GM12874 (cell line): Measurements from ENCODE around the gene KRT1.

Experiments
- CTCF ChIP-seq: IDR thresholded peaks from 2 replicates; pipeline ENCODE4 v1.5.1; 2011; ENCODE audit warnings: low read depth, mild to moderate bottlenecking, control low read depth, low read length, moderate library complexity; ENCODE audit not compliant: insufficient read depth

Gene KRT1

GRCh38 chr12:52680363-52680762 is at the start of gene KRT1:
Gene KRT1, minus strand, starts transcription at chr12:52680407. Its CDS starts 59 bp downstream, at chr12:52680348.
- TF ChIP-seq CTCF = no peak

- TF ChIP-seq CTCF = no peak
Observed at GRCh38 chr12:52729147-52729546, 48.9 kb upstream of the KRT1 start.

- no peak for TF ChIP-seq CTCF
Observed at GRCh38 chr12:52728374-52728773, 48.2 kb upstream of the KRT1 start.

- no peak for TF ChIP-seq CTCF
Observed at GRCh38 chr12:52727037-52727436, 46.8 kb upstream of the KRT1 start.

- TF ChIP-seq CTCF = no peak
Observed at GRCh38 chr12:52726451-52726850, 46.2 kb upstream of the KRT1 start.

GRCh38 chr12:52724384-52724783 is 44.2 kb upstream of the KRT1 start:
- TF ChIP-seq CTCF = no peak

GRCh38 chr12:52722680-52723079 is 42.5 kb upstream of the KRT1 start:
- TF ChIP-seq CTCF = no peak
